Activated CD8-positive, alpha-beta memory T cell treated with anti-CD3 and anti-CD28 coated beads for 36 hours (primary cell): ENCODE data around the gene ZNF536. TPM values are rescaled to one million over a fixed set of nuclear protein-coding genes. Genes with fewer than 3 reads are reported as not detected.

Source experiments
- CTCF ChIA-PET: fragments of 350-600 bp; sonication (Branson Sonifier 250); formaldehyde crosslinking; loops from one replicate; lab custom pipeline; 2021; ENCODE audit warnings: antibody characterized with exemption; lab: Charles Lee
- POLR2A ChIA-PET: fragments of 350-600 bp; sonication (Branson Sonifier 250); formaldehyde crosslinking; loops from one replicate; lab custom pipeline; 2021; ENCODE audit warnings: antibody characterized with exemption; lab: Charles Lee
- total RNA-seq, 2 experiments: library from RNA; stranded (reverse); gene quantifications; one replicate each; pipeline ENCODE4 v1.2.3, GENCODE V29; 2021

The ZNF536 gene
- total RNA-seq, 2 experiments from 2014 or later: not detected

- ChIA-PET POLR2A (no interaction called here), CTCF (no interaction called here)
These were observed 193.5 kb downstream of the ZNF536 start for GRCh38 chr19:30565636-30566035.

DNA sequence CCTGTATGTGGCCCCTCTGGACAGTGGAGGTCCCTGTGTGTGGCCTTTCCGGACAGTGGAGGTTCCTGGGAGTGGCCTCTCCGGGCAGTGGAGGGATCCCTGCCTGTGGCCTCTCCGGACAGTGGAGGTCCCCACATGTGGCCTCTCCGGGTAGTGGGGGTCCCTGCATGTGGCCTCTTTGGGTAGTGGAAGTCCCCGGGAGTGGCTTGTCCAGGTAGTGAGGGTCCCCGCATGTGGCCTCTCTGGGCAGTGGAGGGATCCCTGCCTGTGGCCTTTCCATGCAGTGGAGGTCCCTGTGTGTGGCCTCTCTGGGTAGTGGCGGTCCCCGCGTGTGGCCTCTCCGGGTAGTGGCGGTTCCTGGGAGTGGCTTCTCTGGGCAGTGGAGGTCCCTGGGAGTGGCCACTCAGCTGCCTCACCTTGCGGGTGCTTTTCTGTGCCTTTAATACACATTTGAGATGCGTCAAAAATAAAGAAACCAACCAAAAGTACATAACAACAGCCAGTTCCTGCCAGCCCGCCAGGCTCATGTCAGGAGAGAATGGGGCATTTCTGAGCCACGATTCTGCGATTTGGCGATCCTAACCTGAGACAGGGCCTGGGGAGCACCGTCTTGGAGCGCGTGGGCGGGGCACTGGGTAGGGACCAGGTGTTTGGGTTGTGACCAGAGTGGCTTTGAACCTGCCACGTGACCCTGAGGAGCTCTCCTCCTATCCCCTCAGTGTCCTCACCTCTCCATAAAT lies 194.7 kb downstream of the ZNF536 start:
- CTCF ChIA-PET: no interaction called here
- POLR2A ChIA-PET: no interaction called here

GRCh38 chr19:30567536-30568232 lies 195.5 kb downstream of the ZNF536 start:
- CTCF ChIA-PET: no interaction called here
- POLR2A ChIA-PET: no interaction called here

DNA sequence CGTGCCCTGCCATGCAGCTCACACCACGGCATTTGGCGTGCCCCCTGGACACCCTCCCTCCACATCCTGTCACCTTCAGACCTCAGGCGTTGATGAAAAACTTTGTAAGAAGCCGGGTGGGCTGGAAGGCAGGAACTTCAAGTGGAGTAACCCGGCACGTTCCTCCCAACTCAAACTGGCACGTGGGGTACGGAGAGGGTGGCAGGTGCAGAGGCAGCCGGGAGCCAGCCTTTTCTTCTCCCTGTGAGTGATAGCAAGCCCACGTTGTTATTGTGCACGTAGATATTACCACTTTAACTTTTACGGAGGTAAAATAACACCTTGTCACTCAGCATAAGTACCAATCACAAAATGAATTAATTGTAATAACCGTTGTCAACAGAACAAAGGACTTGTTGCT lies 198.0 kb downstream of the ZNF536 start:
- ChIA-PET POLR2A (no interaction called here), CTCF (no interaction called here)

DNA sequence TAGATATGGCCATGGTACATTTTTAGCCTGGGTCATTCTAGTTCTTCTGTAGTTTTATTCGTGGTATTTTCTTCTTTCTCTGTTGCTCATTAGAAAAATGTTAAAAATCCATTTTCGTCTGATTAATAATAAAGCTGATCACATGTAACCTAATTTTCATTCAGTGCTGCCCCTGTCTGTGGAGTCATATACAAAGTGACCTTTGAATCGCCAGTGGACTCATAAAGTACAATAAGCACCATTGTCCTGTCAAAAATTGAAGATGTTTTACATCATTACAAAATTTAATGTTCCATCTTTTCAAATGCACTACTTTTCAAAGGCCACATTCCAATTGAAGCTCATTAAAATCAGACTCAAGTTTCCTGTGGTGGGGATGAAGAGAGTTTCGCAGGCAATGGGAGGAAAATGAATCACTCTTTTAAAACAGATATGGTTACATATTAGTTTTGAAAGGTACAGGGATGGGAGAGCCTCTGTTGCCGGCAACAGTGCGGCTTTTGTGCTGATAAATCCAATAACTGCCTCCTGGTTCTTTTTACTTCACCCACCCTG lies 205.4 kb downstream of the ZNF536 start:
- CTCF ChIA-PET: no interaction called here

DNA sequence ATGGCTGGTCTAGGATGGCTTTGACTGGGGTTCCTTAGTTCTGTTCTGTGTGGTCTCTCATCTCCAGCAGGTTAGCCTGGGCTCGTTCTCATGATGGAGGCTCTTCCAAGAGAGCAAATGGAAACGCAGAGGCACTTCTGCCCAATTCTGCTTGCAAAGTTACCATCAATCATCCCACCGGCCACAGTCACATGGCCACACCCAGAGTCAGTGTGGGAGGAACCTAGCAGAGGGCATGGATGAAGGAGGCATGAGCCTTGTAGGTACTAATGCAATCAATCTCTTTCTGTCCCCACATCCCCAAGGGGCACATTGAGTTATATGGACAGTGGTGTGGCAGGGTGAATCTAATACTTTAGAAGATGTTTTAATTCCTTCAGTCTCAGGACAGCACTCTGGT lies 207.2 kb downstream of the ZNF536 start:
- POLR2A ChIA-PET: no interaction called here
- CTCF ChIA-PET: no interaction called here

More for the DNA sequence above, 205.4 kb downstream of the ZNF536 start:
- POLR2A ChIA-PET: no interaction called here

DNA sequence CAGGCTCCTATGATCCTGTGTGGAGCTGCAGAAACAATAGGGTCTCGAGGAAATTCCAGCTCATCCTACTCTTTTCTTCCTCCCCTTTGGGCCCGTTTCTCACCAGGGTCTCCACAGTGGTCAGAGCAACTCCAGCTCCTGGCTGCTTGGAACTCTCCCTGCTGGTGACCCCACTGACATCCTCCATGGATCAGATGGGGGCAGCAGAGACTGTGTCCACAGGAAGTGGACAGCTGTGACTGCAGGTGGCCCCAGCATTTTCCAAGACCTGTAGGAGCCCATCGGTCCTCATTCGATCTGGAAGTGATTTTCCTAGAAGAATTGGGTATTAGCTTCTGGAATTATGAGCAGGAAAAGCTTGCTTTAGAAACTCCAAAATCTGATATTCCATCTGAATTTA lies 208.5 kb downstream of the ZNF536 start:
- ChIA-PET CTCF (no interaction called here), POLR2A (no interaction called here)

GRCh38 chr19:30584090-30584489 lies 211.9 kb downstream of the ZNF536 start:
- ChIA-PET POLR2A (no interaction called here), CTCF (no interaction called here)

DNA sequence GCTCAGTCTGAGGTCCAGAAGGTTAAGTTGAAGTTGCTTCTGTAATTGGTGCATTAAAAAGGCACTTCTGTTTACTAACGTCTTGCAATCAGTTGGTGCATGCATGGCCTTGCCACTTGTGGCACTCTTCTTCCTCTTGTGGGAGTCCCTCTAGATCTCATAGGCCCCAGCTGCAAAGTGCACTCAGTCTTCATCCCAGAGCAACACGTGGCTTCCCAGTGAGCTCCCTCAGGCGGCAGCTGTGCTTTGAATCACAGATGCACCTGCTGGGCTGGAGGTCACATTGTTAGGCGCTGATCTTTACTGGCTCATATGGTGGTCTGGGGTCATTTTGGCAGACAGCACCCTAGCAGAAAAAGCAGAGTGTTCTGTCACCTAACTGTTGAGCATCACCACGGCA lies 215.7 kb downstream of the ZNF536 start:
- ChIA-PET CTCF (no interaction called here), POLR2A (no interaction called here)

GRCh38 chr19:30590596-30591229 lies 218.5 kb downstream of the ZNF536 start:
- ChIA-PET CTCF (no interaction called here), POLR2A (no interaction called here)

- ChIA-PET CTCF (no interaction called here), POLR2A (no interaction called here)
These were observed 221.2 kb downstream of the ZNF536 start for GRCh38 chr19:30593356-30593755.

GRCh38 chr19:30593975-30594745 lies 222.0 kb downstream of the ZNF536 start:
- POLR2A ChIA-PET: no interaction called here
- CTCF ChIA-PET: no interaction called here

DNA sequence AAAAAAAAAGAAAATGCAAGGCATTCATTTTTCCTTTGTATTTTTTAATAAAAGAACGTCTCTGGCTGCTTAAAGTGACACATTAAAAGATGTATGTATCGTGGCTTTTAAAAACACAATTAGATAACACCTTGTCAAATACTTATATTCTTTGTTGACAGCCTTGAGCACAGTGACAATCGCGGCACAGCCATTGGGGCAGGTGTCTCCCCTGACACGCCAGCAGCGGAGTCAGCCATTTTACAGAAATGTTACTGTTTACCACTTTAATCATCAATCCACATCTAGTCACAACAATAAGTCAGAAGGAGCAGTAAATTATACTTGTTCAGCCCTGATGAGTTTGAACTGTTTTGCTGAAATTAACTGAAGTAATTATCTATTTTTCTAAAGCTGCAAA lies 224.1 kb downstream of the ZNF536 start:
- ChIA-PET POLR2A (no interaction called here), CTCF (no interaction called here)

- CTCF ChIA-PET: no interaction called here
These were observed 224.7 kb downstream of the ZNF536 start for GRCh38 chr19:30596813-30597399.

DNA sequence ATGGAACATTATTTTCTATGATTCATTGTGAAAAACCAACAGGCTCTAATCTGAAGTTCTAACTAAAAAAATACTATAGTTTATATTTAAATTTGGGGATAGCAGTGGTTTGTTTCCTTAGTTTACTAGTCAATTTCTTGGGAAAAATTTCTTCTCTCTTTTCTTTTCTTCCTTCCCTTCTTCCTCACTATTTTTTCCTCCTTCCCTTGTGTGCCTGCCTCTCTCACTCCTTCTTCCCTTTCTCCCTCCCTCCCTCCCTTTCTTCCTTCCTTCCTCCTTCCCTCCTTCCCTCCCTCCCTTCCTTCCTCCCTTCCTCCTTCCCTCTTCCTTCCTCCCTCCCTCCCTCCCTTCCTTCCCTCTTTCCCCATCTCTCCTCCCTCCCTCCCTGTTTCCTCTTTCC lies 226.5 kb downstream of the ZNF536 start:
- POLR2A ChIA-PET: no interaction called here

More at GRCh38 chr19:30596813-30597399, 224.7 kb downstream of the ZNF536 start:
- POLR2A ChIA-PET: no interaction called here

DNA sequence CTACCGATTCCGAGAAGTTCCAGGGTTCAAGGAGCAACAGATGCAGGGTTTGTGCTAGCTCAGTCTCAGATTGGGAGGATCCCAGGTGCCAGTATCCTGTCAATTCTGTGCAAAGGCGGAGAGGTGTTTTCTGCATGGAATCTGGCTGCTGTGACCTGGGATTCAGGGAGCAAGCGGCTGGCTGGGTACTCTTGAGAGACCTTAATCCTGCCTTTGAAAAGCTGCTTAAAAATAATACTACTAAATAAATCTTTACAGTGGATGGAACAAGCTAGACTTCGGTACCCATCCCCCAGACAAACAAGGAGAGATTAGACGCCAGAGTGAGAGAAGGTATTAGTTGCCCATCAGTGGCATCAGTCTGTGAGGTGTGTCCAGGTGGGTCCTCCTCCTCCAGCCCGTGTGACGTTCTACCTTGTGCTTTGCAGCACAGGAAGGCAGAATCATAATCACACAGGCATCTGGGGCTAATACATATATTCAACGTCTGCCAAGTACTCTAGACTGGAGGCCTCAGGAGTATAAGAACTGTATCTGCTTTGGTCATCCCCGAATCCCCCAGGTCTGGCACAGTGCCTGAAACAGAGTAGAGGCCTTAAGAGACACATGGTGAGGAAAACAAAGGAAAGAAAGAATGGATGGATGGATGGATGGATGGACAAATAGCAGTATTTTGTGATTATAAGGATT lies 230.6 kb downstream of the ZNF536 start:
- POLR2A ChIA-PET: no interaction called here
- CTCF ChIA-PET: interaction anchor here (0.5 kb wide), 1 partner anchor 1296 kb away, joined by 3 read pairs; no protein-coding TSS in a partner anchor

More for the DNA sequence above, 226.5 kb downstream of the ZNF536 start:
- CTCF ChIA-PET: no interaction called here

- ChIA-PET POLR2A (no interaction called here), CTCF (no interaction called here)
These were observed 232.5 kb downstream of the ZNF536 start for GRCh38 chr19:30604657-30605056.

- ChIA-PET CTCF (interaction anchor here (0.6 kb wide), 1 partner anchor 1102 kb away, joined by 4 read pairs; no protein-coding TSS in a partner anchor), POLR2A (no interaction called here)
These were observed 233.1 kb downstream of the ZNF536 start for GRCh38 chr19:30605333-30605732.
